GM12891 (cell line): Measurements from ENCODE around the gene ADARB1.

Experiments
- PAX5 ChIP-seq: IDR thresholded peaks from 2 replicates; pipeline ENCODE4 v1.6.1; 2011; ENCODE audit warnings: low read length, moderate library complexity, mild to moderate bottlenecking; ENCODE audit not compliant: insufficient read depth, severe bottlenecking
- POLR2A ChIP-seq: IDR thresholded peaks from 2 replicates; pipeline ENCODE4 v1.6.1; 2011; ENCODE audit warnings: low read depth, low read length, control low read depth
- TAF1 ChIP-seq: IDR thresholded peaks from 2 replicates; pipeline ENCODE4 v1.6.1; 2011; ENCODE audit warnings: low read depth, low read length, control low read depth

GRCh38 chr21:45050797-45051489 lies 23.4 kb upstream of the ADARB1 start:
- TF ChIP-seq PAX5 (no peak), POLR2A (no peak), TAF1 (no peak)
